GM19397 (cell line): Measurements from ENCODE around the gene TMEM54.

ENCODE experiments used
- ATAC-seq: cut with Tn5 transposase; IDR thresholded peaks from one replicate; pipeline ENCODE4 v1.9.1; 2021; ENCODE audit warnings: mild to moderate bottlenecking, moderate library complexity; ENCODE audit not compliant: unreplicated experiment

TMEM54 gene

DNA sequence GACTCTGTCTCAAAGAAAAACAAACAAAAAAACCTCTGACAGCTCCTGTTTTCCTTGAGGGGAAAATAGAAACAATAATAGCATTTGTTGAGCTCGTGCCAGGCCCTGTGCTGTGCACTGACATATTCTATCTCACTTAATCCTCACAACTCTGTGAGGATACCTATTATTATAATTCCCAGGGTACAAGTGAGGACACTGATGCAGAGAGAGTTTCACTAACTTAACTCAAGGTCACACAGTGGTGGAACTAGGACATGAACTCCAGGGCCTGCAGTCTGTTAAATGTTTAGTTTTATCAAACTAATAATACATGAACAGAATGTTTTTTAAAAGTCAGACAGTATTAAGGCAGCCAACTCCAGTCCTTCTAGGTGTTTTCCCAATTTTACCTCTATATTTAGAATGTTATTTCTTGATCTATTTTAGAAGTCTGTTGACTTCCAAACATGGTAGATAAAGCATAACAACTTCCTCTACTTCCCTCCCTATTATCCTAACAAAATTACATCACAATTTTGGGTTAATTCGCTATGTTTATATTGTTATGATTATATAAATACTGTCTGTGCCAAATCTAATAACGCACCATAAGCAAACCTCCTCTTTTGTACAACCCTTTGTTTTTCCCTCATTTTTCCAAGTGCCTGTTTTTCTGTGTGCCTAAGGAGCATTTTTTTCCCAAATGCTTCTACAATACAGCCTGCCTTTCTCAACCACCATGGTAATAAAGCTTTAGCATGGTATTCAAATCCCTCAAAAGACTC, 35.4 kb downstream of the TMEM54 start:
- ATAC-seq, result no peak

GRCh38 chr1:32864375-32865019, 36.7 kb downstream of the TMEM54 start:
- ATAC-seq, result no peak

- ATAC-seq, result no peak
These were observed 37.3 kb downstream of the TMEM54 start for GRCh38 chr1:32863881-32864245.

DNA sequence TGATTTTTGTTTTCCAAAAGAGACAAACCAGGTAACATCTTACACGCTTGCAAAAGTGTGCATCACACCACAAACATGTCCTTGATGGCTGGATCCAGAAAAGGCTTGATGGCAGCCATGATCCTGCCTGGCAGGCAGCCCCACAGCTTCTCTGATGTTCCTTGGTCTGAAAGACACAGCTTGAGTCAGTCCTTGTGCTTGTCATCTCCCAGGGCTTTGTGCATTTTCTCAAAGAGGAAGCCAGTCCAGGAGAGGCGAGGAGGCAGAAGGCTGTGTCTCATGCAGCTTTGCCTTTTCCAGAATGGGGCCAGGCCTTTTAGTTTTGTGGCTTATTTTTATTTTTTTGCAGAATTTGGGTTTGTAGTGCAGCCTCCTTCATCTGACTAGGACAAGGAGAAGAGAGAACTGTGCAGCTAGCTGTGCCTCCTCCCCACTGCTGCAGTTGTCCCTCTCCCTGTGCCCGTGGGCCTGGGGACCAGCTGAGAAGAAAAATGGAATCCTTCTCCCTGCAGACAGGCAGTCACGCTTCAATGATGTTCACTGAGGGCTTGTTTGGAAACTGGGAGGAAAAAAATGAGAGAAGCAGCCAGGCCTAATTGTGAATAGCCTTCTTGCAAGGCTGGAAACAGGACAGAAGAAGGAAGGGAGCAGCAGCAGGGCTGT, 37.8 kb downstream of the TMEM54 start:
- no peak for ATAC-seq

DNA sequence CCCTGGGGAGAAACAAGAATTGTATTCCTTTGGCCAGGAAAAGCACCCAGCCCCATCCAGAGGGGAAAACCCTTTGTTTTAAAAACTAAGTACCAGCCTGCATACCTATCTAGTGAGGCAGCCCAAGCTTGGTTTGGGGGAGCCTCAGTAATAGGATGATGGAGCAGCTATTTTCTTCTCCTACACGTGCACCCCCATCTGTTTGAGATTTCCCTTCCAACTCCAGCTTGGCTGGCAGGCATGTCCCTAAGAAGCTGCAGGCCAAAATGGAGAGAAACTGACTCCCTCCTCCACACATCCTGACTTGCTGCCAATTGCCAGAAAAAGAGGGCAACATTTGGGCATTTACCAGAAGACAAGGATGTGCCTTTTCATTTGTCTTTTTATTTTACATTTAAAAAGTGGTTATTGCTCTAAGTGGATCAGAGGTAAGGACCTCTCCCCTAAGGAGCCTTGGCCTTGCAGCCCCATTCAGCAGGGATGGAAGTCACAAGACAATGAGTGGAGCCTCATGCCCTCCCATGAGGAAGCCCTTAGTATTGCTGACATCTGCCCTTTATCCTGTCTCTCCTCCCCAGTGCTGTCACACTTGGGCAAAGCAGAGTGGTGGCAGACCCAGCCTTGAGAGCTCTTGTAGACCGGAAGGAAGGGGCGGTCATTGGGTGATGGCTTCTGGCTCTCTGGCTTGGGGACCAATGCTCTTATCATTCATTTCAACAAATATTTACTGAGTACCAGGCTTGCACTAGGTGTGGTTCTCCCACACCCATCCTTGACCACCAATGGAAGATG, 39.1 kb downstream of the TMEM54 start:
- ATAC-seq, result no peak

GRCh38 chr1:32860566-32860965, 40.6 kb downstream of the TMEM54 start:
- ATAC-seq, result no peak

GRCh38 chr1:32859915-32860314, 41.3 kb downstream of the TMEM54 start:
- ATAC-seq, result no peak

GRCh38 chr1:32858791-32859190, 42.4 kb downstream of the TMEM54 start:
- ATAC-seq, result no peak

- no peak for ATAC-seq
These were observed 43.1 kb downstream of the TMEM54 start for GRCh38 chr1:32858136-32858535.

GRCh38 chr1:32855861-32856617, 45.1 kb downstream of the TMEM54 start:
- ATAC-seq, result no peak

DNA sequence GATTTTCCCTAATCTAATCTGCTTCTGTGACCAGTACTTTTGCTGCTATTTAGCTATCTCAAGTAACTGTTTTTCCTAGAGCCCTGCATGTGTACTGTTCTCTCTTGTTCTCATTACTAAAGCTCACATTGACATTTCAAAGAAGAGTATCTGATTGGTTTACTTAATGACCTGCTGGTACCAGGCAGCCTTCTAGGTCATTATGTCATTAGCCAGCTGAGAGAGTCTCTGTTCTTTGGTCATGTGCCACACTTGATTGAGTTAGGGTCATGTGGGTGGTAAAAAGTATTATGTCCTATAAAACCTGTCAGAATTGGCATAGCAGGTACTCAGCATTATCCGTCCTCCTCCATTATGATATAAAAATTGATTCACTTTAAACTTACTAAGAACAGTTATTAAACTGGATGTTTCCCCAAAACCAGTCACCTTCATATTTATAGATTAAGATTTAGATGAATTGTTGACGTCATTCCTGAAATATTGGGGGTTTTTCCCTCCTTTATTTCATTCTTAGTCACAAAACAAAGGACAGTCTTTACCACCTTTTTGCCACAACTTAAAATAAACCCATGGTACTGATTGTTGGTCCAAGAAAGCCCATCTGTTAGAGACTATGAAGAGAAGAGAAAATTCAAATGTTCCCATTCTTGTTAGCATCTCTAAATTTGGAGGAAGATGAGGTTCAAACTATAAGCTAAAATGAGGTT, 52.7 kb downstream of the TMEM54 start:
- ATAC-seq, result no peak
